Measurements from ENCODE around the gene HNRNPA0. TPM values are rescaled to one million over a fixed set of nuclear protein-coding genes. Genes with fewer than 3 reads are reported as not detected.

Gene HNRNPA0
- total and polyA plus RNA-seq, 2 of the 4 experiments (the other 2 are of a cell fraction) = 5.2 to 12.2 TPM

- Histone ChIP-seq H4K5ac (ENCODE audit: low read depth, low read length) (no peak overlapping the region), H3K79me1 (ENCODE audit: low read depth in 1 of 2, low read length in 2 of 2) (no peaks in the 10 kb centered on the region; a peak in 1 of 4 replicates), H2AK9ac (replicated peaks; ENCODE audit: low read depth, low read length, poor library complexity) (no peak overlapping the region), H3K4me2 (ENCODE audit: low read depth, low read length) (no peak overlapping the region), H3K9ac (ENCODE audit: low read depth, low read length) (no peak overlapping the region), H4K8ac (ENCODE audit: low read depth in 2 of 2, low read length in 2 of 2) (no peak overlapping the region), H3K14ac (replicated peaks; ENCODE audit: low read depth, low read length) (no peak overlapping the region), H2BK15ac (ENCODE audit: low read depth, low read length) (no peak overlapping the region), H3K23ac (ENCODE audit: low read depth, low read length) (no peak overlapping the region), H3K27me3 (ENCODE audit: control insufficient read depth, insufficient read depth, low read length) (no peaks in the 10 kb centered on the region; the same call in none of the 2 replicates), H3K4ac (ENCODE audit: low read depth, low read length) (no peak overlapping the region), H3K56ac (ENCODE audit: extremely low read depth, insufficient read depth, low read length) (no peak overlapping the region), H3K4me3 (ENCODE audit: insufficient read depth, low read depth, low read length) (no peak overlapping the region), H3K9me1 (ENCODE audit: insufficient read depth, low read length) (no peaks in the 10 kb centered on the region; the same call in 1 of the 2 replicates), H3K27ac (ENCODE audit: insufficient read depth, low read length) (no peak overlapping the region), H2BK5ac (ENCODE audit: low read depth, low read length, poor library complexity, severe bottlenecking) (no peak overlapping the region), H3K36me3 (ENCODE audit: control insufficient read depth, insufficient read depth, low read length) (no peaks in the 10 kb centered on the region), H3K9me3 (ENCODE audit: control insufficient read depth, insufficient read depth, low read length) (no peaks in the 10 kb centered on the region), H3K4me1 (ENCODE audit: control insufficient read depth, insufficient read depth, low read length) (no peaks in the 10 kb centered on the region; the same call in none of the 2 replicates), H2AFZ (replicated peaks; ENCODE audit: low read length, poor library complexity) (no peak overlapping the region), H2BK20ac (ENCODE audit: low read depth, low read length) (no peak overlapping the region), H2AK5ac (ENCODE audit: low read depth, low read length) (no peak overlapping the region), H4K20me1 (ENCODE audit: insufficient read depth, low read length) (no peaks in the 10 kb centered on the region), H2BK120ac (ENCODE audit: low read depth, low read length) (no peak overlapping the region), H3K18ac (ENCODE audit: low read depth, low read length) (no peak overlapping the region), H4K91ac (ENCODE audit: insufficient read depth, low read depth, low read length) (no peak overlapping the region)
- intact Hi-C loops (cut with micrococcal nuclease) (no loop called here), dilution Hi-C loops (cut with HindIII; ENCODE audit: low sequenced_read_pairs, unreplicated experiment) (no loop called here), in situ Hi-C loops (cut with MboI; ENCODE audit: low sequenced_read_pairs) (loop anchor here (5.0 to 25.0 kb wide), 2 partner anchors 82 to 427 kb away; no protein-coding TSS in a partner anchor)
- ChIA-PET CTCF (no interaction called here), POLR2A (ENCODE audit: unreplicated experiment) (no interaction called here)
- ATAC-seq (ENCODE audit: low read depth) (no peak), DNase-seq (no peak)
- no peak for TF ChIP-seq MAZ (IDR thresholded peaks at IDR 0.05; ENCODE audit: borderline replicate concordance, low read depth, low read length)
- TF ChIP-seq, protein P1, sequence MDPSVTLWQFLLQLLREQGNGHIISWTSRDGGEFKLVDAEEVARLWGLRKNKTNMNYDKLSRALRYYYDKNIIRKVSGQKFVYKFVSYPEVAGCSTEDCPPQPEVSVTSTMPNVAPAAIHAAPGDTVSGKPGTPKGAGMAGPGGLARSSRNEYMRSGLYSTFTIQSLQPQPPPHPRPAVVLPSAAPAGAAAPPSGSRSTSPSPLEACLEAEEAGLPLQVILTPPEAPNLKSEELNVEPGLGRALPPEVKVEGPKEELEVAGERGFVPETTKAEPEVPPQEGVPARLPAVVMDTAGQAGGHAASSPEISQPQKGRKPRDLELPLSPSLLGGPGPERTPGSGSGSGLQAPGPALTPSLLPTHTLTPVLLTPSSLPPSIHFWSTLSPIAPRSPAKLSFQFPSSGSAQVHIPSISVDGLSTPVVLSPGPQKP (IDR thresholded peaks at IDR 0.05; ENCODE audit: borderline replicate concordance, low read depth, low read length) = no peak
- TF ChIP-seq RAD21 (IDR thresholded peaks at IDR 0.05; ENCODE audit: low read length) = no peak
- TF ChIP-seq RCOR1 (IDR thresholded peaks at IDR 0.05; ENCODE audit: insufficient replicate concordance, low read length) = no peak
- TF ChIP-seq MAFK (IDR thresholded peaks at IDR 0.05; ENCODE audit: low read depth, low read length) = no peak
- TF ChIP-seq SMC3 (IDR thresholded peaks at IDR 0.05; ENCODE audit: low read depth, low read length) = no peak
- TF ChIP-seq CEBPB (IDR thresholded peaks at IDR 0.05; ENCODE audit: low read depth, low read length) = no peak
- TF ChIP-seq, protein P2, sequence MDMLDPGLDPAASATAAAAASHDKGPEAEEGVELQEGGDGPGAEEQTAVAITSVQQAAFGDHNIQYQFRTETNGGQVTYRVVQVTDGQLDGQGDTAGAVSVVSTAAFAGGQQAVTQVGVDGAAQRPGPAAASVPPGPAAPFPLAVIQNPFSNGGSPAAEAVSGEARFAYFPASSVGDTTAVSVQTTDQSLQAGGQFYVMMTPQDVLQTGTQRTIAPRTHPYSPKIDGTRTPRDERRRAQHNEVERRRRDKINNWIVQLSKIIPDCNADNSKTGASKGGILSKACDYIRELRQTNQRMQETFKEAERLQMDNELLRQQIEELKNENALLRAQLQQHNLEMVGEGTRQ (IDR thresholded peaks at IDR 0.05; ENCODE audit: low read depth, low read length) = no peak
- BruUV-seq (replicated peaks) = no TSS peak
- no CpG with 5 or more reads among the region's 3 CpGs for WGBS, 2 experiments (ENCODE audit: extremely low coverage in 2 of 2, insufficient read length in 1 of 2)
These were observed 15.2 kb downstream of the HNRNPA0 start for GRCh38 chr5:137738947-137739346.

All from IMR-90 (cell line).